Left renal pelvis (tissue), 4 donors: ENCODE data around the gene ETF1. TPM values are rescaled to one million over a fixed set of nuclear protein-coding genes. Genes with fewer than 3 reads are reported as not detected.
"Not testable (repeated sequence)": the region's sequence is repeated elsewhere in the genome, so short reads cannot be mapped to it uniquely, and the experiment has no call there.

Experiments
- DNase-seq, 4 donors: peaks; one replicate each; pipeline ENCODE4 v3.0.0-alpha.2; 2013; ENCODE audit warnings: low read depth in 4 of 4, low spot score in 3 of 4
- polyA plus RNA-seq, 4 donors: library from polyadenylated mRNA; unstranded; fragments of 120-200 nt; gene quantifications; one replicate each; pipeline ENCODE4 v1.2.1, GENCODE V29; 2013; ENCODE audit not compliant: insufficient read length in 4 of 4

Gene ETF1
- polyA plus RNA-seq, 4 donors, result 54.1 to 82.0 (median 79.6) TPM

DNA sequence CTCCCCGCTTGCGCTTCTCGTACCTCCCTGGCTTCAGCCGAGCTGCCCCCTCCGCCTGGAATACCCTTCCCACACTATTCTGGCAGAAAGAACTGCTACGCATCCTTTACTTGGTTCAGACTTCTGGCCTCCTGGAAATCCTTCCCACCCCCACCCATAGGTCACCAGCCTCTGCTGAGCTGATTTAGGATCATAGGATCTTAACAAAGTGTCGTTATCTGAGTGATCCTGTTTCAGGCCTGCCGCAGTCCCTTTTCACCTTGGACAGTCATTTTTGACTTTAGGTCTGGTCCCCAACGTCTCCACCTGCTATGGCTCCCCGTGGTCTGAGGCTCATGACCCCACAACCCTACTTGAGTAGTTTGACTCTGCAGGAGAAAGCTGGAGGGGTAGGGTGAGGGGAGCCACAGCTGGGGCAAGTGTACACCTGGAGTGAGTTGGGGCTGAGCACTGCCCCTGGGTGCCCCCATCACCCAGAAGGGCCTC, 50.4 kb downstream of the ETF1 start:
- DNase-seq, result no peak

DNA sequence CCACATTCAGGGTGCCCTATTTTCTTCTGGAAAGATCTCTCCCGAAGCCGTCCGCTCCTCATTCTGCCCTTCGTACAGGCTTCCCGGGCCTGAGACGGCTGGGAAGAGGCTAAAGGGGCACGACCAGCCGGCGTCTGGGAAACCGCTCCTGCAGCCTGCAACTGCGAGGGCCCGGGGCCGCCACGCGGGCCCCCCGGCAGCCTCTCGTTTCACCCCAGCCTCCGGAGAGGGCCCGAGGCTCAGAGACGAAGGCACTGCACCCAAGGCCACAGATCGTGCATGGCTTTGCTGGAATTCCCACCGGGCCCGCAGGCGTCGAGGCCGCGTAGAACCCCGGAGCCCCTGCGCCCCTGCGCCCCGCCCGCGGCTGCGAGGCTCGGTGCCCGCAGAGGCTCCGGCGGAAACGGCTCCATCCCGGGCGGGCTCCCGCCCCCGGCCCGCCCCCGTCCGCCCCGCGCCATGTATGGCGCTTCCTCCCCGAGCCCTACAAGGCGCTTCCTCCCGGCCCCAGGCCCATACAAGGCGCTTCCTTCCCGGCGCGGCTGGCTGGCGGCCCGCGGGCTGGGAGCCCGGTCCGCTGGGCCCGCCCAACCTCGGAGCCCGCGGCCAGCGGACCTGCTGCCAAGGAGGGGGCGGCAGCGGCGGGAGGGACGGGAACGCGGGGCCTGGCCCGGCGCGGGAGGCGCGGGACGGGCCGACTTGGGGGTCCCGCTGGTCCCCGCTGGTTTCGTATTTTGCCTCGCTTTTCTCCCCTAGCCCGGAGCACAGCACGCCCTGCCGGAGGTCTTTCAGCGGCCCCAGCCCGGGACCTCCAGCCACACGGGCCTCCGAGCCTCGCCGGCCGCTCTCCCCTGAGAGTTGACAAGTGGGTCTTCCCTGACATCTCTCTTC, 51.1 kb downstream of the ETF1 start:
- peak in 3 of 4 donors; percentile 62 to 72 (median 72) for DNase-seq

DNA sequence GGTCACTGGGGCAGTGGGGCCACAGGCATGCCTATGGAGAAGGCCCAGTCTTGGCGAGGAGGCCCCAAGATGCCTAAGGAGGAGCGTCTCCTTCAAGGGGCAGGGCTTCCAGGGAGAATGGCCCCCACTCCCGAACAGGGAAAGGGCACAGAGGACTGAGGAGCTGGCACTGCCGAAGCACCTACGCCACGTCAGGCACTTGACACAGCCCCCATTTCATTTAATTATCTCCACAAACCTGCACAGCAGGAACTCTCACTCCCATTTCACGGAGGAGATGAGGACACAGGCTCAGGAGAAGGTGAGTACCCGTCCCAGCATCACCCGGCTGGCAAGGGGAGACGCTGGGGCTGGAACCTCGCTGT, 51.8 kb downstream of the ETF1 start:
- no peak for DNase-seq

DNA sequence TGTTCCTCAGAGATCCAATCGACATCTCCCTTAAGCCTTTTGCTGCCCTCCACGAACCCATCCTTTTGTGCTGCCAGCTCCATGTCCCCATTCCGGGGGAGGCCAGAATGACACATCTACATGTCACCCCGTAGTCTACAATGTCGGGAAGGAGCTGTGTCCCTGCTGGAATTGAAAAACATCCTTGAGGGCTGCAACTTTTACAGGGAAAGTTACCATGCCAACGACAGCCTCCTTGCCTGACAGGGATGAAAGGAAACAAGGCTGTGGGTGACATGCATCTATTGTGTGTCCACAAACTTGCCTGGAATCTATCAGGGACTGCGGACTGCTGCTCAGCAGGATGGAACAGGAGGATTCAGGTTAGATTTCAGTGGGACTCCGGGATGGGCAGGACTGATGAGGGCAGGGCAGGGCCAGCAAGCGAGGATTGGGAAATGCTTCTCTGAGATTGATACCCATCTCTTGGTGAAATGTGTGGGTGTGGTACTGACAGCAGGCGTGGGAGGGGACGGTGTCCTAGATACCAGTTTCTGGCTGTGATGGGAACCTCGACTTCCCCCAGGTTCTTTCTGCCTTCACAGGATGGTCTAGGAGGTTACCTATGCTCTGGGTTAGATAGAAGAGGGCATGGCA, 52.3 kb downstream of the ETF1 start:
- no peak for DNase-seq

DNA sequence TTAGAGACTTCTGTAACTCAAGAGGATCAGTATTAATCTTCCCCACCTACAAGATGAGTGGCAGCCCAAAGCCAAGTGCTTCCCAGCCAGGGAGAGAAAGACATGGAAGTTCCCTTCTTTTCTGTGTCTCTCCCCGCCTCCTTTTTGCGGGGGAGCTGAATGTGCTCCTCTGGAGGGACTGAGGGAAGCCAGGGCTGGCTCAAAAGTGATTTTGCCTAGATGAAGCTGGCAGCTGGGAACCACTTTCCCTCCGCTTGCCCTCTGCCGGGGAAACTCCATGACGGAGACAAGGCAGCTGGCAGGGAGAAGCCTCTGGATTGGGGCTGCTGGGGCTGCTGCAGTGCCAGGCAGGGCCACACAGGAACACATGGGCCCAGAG, 53.4 kb downstream of the ETF1 start:
- DNase-seq, result no peak

DNA sequence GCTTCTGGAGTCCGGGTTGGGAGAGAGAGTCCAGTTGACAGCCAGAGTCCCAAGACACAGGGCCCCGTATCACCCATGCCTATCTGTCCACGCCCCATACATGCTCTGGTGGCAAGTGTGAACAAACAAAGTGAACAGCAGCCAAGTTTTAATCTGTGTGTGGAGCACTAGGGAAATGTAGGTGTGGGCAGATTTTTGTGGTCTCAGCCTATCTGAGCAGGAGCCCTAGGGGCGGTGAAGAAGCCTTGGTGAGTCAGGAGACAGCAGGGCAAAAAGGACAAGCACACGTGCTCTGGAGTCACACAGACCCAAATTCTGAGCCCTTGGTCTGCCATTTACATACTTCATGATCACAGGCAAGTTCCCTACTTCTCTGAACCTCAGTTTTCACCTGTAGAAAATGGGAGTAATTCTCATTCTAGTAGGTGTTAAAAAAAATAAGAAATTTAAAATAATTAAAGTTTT, 54.5 kb downstream of the ETF1 start:
- no peak for DNase-seq

DNA sequence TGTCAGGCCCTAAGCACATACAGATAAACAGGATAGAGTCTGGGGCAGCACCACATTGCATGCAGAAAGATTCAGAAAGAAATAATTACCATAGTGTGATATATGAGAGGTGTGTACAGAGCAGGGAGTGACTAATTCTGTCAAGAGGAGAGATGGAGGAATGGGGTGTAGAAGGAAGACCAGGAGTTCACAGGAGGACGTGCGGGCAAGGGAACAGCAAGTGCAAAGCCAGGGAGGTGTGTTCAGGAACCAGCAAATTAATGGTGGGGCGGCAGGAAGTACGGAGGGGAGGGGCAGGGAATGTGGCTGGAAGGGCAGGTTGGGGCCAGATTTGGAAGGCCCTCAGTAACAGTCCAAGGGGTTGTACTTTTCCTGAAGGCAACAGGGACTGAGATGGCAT, 60.4 kb downstream of the ETF1 start:
- DNase-seq, result no peak

DNA sequence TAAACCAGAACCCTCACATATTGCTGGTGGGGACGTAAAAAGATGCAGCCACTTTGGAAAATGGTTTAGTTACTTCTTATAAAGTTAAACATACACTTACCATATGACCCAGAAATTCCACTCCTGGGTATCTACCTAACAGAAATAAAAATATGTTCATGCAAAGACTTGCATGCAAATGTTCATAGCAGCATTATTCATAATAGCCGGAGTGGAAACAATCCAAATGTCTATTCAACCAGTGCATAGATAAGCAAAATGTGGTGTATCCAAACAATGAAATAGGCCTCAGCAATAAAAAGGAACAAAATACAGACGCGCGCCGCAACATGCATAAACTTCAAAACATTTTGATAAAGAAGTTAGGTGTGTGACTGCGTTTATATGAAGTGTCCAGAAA, 66.1 kb downstream of the ETF1 start:
- DNase-seq, result no peak

DNA sequence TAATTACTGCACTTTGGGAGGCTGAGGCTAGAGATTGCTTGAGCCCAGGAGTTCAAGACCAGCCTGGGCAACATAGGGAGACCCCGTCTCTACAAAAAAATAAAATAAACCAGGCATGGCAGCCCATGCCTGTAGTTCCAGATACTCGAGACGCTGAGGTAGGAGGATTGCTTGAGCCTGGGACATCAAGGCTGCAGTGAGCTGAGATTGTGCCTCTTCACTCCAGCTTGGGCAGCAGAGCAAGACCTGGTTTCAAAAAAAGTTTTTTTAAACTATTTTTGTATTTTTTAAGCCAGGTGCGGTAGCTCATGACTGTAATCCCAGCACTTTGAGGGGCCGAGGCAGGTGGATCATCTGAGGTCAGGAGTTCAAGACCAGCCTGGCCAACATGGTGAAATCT, 69.9 kb downstream of the ETF1 start:
- not testable (repeated sequence) for DNase-seq

DNA sequence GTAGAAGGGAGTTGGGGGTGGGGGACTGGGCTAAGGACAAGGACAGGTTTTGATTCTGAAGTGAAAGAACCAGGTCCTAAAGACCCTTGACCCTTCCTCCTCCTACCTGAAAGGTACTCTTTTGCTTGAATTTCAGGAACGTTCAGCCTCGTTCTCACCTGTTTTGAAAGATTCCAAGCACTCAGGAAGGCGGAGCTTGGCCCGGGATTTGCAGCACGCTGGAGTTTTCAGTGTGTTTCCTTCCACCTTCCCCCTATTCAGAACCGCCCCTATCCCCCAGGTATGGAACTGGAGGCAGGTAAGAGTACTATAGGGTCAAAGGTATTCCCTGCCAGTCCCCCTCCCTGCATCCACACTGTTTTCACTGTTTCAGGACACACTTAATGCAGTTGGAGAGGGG, 70.7 kb downstream of the ETF1 start:
- no peak for DNase-seq

DNA sequence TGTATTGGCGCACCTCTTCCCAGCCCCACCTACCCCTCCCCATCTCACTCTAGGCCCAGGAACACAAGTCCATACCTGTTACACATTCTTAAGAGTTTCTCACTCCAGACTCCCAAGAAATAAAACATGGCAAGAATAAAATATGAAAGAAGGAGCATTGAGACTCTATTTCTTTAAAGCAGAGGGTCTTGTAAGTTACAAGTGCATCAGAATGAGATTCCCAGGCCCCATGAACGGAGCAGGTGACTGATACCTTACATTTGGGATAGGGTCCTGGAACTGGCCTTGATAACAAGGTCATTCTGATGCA, 72.0 kb downstream of the ETF1 start:
- no peak for DNase-seq

DNA sequence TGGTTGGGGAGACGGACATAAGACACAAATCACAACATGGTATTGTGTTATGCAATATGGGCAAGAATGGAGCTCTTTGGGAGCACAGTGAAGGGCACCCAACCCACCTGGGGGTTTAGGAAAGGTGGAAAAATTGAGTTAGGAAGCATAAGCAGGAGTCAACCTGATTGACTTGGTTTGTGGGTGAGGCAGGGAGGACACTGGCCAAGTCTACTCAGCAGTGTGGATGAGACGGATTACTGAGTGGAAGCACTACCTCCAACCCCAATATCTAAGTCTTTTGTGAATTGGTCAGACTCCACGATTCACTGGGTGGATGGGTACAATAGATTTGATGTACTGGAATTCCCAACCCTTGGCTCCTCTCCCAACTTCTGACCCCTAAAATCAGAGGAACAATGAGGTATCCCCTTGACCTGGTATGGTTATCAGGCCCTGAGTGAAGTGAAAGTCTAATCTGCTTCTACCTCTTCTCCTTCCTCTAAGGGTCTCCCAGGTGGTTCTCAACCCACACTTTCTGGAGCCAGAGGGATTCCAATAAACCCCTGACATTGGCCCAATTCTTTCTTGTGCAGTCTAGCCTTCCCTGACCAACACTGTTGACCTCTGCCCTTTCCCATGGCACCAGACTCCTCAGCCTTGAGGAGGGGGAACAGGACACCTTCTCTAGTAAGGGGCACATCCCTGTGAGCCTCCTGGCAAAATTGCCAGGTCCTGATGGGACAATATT, 72.5 kb downstream of the ETF1 start:
- DNase-seq, result no peak

DNA sequence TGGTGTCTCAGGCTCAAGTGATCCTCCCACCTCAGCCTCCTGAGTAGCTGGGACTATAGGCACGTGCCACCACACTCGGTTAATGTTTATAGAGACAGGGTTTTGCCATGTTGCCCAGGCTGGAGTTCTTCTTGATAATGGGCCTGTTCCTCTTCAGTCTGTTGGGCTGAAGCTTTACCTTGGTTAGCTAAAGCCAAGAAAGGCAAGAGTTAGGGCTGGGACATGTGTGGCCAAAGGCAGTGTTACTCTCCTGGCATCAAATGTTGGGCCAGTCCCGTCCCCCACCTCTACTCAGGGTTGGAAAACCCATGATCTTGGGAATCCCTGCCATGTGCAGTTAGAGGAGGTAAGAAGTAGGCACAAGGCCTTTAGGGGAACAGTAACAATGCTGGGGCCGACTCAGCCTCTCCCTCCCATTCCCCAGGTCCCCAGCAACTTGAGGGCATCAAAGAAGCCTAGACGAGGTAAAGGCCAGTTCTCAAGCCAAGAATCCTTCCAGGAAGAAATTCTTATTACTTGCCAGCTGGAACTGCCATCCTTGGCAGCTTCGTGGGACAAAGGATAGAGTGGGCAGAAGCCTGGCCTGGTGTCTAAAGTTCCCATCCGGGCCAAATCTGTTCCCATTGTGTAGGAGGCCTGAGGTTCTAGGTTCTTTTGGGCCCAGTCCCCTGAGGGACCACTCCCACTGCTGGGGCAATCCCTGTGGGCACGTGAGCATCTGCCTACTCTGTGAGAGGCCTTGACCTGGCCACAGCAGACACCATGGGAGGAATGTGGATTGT, 73.3 kb downstream of the ETF1 start:
- DNase-seq, result no peak

DNA sequence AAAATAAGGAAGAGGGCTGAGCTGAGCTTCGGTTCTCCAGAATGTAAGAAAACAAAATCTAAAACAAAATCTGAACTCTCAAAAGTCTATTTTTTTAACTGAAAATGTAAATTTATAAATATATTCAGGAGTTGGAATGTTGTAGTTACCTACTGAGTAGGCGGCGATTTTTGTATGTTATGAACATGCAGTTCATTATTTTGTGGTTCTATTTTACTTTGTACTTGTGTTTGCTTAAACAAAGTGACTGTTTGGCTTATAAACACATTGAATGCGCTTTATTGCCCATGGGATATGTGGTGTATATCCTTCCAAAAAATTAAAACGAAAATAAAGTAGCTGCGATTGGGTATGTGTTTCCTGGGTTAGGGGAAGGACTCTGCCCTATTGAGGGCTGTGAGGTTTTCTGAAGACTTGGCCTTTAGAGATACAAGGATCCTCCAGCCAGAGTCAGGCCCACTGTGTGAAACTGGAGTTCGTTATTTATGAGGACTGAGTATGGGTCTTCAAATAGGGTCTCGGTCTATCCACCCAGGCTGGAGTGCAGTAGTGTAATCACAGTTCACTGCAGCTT, 74.0 kb downstream of the ETF1 start:
- DNase-seq, result no peak

DNA sequence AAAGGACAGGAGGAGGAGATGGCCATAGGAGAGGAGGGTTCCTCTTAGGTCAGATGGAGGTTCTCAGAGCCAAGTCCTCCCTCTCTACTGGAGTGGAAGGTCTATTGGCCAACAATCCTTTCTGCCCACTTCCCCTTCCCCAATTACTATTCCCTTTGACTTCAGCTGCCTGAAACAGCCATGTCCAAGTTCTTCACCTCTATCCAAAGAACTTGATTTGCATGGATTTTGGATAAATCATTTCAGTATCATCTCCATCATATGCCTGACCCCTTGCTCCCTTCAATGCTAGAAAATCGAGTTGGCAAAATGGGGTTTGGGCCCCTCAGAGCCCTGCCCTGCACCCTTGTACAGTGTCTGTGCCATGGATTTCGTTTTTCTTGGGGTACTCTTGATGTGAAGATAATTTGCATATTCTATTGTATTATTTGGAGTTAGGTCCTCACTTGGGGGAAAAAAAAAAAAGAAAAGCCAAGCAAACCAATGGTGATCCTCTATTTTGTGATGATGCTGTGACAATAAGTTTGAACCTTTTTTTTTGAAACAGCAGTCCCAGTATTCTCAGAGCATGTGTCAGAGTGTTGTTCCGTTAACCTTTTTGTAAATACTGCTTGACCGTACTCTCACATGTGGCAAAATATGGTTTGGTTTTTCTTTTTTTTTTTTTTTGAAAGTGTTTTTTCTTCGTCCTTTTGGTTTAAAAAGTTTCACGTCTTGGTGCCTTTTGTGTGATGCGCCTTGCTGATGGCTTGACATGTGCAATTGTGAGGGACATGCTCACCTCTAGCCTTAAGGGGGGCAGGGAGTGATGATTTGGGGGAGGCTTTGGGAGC, 74.7 kb downstream of the ETF1 start:
- DNase-seq, result no peak

DNA sequence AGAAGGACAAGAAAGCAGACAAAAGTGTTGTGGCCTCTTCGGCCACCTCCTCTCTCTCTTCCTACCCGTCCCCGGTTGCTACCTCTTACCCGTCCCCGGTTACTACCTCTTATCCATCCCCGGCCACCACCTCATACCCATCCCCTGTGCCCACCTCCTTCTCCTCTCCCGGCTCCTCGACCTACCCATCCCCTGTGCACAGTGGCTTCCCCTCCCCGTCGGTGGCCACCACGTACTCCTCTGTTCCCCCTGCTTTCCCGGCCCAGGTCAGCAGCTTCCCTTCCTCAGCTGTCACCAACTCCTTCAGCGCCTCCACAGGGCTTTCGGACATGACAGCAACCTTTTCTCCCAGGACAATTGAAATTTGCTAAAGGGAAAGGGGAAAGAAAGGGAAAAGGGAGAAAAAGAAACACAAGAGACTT, 75.3 kb downstream of the ETF1 start:
- DNase-seq, result no peak

DNA sequence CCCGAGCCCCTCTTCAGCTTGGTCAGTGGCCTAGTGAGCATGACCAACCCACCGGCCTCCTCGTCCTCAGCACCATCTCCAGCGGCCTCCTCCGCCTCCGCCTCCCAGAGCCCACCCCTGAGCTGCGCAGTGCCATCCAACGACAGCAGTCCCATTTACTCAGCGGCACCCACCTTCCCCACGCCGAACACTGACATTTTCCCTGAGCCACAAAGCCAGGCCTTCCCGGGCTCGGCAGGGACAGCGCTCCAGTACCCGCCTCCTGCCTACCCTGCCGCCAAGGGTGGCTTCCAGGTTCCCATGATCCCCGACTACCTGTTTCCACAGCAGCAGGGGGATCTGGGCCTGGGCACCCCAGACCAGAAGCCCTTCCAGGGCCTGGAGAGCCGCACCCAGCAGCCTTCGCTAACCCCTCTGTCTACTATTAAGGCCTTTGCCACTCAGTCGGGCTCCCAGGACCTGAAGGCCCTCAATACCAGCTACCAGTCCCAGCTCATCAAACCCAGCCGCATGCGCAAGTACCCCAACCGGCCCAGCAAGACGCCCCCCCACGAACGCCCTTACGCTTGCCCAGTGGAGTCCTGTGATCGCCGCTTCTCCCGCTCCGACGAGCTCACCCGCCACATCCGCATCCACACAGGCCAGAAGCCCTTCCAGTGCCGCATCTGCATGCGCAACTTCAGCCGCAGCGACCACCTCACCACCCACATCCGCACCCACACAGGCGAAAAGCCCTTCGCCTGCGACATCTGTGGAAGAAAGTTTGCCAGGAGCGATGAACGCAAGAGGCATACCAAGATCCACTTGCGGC, 75.9 kb downstream of the ETF1 start:
- DNase-seq, result no peak

DNA sequence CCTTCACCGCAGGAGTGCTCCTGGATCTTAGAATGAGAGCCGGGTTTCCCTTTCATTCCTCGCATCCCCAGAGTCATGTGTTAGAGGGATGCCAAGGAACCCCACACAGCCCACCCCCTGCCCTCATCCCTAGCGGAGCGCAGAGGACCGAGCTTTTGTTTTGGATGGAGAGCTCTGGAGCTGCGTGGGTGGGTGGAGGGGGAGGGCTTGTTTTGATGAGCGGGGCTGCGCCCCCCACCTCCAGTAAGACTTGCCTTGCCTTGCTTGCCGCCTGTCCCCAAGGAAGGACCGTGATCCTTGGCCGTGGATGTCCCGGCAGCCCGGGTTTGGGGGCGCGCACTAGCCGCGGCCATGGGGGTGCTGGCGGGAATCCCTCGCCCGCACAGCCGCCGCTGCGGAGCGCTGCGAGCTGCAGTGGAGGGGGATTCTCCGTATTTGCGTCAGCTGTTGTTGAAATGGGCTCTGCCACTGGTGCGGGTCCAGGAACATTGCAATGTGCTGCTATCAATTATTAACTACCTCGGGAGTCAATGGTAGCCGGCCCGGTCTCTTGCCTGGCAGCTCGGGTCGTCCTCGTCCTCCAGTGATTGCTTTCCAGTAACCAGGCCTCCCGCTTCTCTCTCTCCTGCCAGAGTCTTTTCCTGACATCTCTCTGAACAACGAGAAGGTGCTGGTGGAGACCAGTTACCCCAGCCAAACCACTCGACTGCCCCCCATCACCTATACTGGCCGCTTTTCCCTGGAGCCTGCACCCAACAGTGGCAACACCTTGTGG, 76.7 kb downstream of the ETF1 start:
- DNase-seq, result peak in 1 of 4 donors; percentile 46
